Measurements from ENCODE around the gene YPEL1.

Gene YPEL1

DNA sequence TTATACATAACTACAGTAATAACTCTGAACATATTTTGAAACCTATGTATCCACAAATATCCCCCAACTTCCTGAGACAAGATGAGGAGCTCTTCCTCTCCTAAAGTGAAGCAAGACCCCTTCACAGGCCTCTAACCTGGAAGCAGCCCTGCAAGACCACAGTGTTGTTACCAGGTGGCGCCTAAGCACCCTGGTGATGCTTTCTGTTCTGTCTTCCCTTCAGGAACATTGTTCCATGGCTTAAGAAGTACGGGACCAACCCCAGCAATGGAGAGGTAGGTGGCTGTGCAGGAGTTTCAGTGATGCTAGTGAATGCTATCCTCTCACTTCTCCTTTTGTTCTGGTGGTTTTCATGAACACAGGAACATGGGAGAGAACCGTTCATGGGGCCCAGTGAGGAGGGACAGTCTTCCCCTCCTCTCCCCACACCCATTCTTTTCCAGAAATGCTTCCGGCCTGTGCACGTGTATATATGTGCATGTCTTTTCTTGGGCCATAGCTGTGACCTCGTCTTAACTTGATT lies 63.4 kb downstream of the YPEL1 start:
- Histone ChIP-seq H3F3A (ENCODE audit: insufficient read depth, low read length) (no peaks in the 10 kb centered on the region), H3K4me3 (ENCODE audit: low read depth, low read length, poor library complexity, severe bottlenecking) (no peak overlapping the region), H3K9me2 (ENCODE audit: low read depth, low read length) (no peaks in the 10 kb centered on the region), H3K9me3 (ENCODE audit: low read length) (no peaks in the 10 kb centered on the region), H3K9ac (ENCODE audit: low read length) (no peak overlapping the region), H3K27ac (ENCODE audit: low read depth, low read length, poor library complexity, severe bottlenecking) (no peak overlapping the region), H3K27me3 (ENCODE audit: insufficient read depth, low read length) (no peaks in the 10 kb centered on the region), H3K36me3 (ENCODE audit: insufficient read depth, low read length) (peaks cover 60% of the 10 kb centered on the region), H4K20me1 (ENCODE audit: insufficient read depth, low read length) (no peaks in the 10 kb centered on the region), H3K79me2 (ENCODE audit: insufficient read depth, low read length) (peaks cover 4% of the 10 kb centered on the region; the same call in 1 of the 2 replicates), H3K4me1 (ENCODE audit: insufficient read depth, low read length, severe bottlenecking) (peaks cover 22% of the 10 kb centered on the region), H2AFZ (ENCODE audit: low read length) (no peak overlapping the region), H3K4me2 (ENCODE audit: low read length) (no peak overlapping the region)
- no peak for TF ChIP-seq EZH2 (IDR thresholded peaks at IDR 0.05; ENCODE audit: borderline replicate concordance, low read length)
- TF ChIP-seq, protein P1, sequence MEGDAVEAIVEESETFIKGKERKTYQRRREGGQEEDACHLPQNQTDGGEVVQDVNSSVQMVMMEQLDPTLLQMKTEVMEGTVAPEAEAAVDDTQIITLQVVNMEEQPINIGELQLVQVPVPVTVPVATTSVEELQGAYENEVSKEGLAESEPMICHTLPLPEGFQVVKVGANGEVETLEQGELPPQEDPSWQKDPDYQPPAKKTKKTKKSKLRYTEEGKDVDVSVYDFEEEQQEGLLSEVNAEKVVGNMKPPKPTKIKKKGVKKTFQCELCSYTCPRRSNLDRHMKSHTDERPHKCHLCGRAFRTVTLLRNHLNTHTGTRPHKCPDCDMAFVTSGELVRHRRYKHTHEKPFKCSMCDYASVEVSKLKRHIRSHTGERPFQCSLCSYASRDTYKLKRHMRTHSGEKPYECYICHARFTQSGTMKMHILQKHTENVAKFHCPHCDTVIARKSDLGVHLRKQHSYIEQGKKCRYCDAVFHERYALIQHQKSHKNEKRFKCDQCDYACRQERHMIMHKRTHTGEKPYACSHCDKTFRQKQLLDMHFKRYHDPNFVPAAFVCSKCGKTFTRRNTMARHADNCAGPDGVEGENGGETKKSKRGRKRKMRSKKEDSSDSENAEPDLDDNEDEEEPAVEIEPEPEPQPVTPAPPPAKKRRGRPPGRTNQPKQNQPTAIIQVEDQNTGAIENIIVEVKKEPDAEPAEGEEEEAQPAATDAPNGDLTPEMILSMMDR (IDR thresholded peaks at IDR 0.05; ENCODE audit: low read length): no peak; the same call in 1 of the 2 replicates

DNA sequence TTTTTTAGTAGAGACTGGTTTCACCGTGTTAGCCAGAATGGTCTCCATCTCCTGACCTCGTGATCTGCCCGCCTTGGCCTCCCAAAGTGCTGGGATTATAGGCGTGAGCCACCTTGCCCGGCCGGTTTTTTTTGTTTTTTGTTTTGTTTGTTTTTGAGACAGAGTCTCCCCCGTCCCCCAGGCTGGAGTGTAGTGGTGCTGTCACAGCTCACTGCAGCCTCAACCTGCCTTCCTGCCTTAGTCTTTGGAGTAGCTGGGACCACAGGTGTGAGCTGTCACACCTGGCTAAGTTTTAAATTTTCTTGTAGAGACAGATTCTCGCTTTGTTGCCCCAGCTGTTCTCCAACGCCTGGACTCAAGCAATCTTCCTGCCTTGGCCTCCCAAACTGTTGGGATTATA lies 66.6 kb downstream of the YPEL1 start:
- no peaks in the 10 kb centered on the region for H4K20me1 ChIP-seq (ENCODE audit: insufficient read depth, low read length)
- H3K79me2 ChIP-seq (ENCODE audit: insufficient read depth, low read length): peaks cover 4% of the 10 kb centered on the region; the same call in 1 of the 2 replicates
- no peaks in the 10 kb centered on the region for H3K9me2 ChIP-seq (ENCODE audit: low read depth, low read length)
- peaks cover 38% of the 10 kb centered on the region for H3K36me3 ChIP-seq (ENCODE audit: insufficient read depth, low read length)
- no peaks in the 10 kb centered on the region for H3K27me3 ChIP-seq (ENCODE audit: insufficient read depth, low read length)
- no peak overlapping the region for H3K9ac ChIP-seq (ENCODE audit: low read length)
- no peak overlapping the region for H2AFZ ChIP-seq (ENCODE audit: low read length)
- no peaks in the 10 kb centered on the region for H3K9me3 ChIP-seq (ENCODE audit: low read length)
- H3K4me1 ChIP-seq (ENCODE audit: insufficient read depth, low read length, severe bottlenecking): peaks cover 35% of the 10 kb centered on the region
- no peaks in the 10 kb centered on the region for H3F3A ChIP-seq (ENCODE audit: insufficient read depth, low read length)
- TF ChIP-seq, protein P1 (IDR thresholded peaks at IDR 0.05; ENCODE audit: low read length): no peak
- no peak for TF ChIP-seq EZH2 (IDR thresholded peaks at IDR 0.05; ENCODE audit: borderline replicate concordance, low read length)
- peak overlapping the region; percentile 37 for H3K27ac ChIP-seq (ENCODE audit: low read depth, low read length, poor library complexity, severe bottlenecking)
- no peak overlapping the region for H3K4me3 ChIP-seq (ENCODE audit: low read depth, low read length, poor library complexity, severe bottlenecking)
- peak overlapping the region; percentile 44; the same call in 1 of the 2 replicates for H3K4me2 ChIP-seq (ENCODE audit: low read length)

DNA sequence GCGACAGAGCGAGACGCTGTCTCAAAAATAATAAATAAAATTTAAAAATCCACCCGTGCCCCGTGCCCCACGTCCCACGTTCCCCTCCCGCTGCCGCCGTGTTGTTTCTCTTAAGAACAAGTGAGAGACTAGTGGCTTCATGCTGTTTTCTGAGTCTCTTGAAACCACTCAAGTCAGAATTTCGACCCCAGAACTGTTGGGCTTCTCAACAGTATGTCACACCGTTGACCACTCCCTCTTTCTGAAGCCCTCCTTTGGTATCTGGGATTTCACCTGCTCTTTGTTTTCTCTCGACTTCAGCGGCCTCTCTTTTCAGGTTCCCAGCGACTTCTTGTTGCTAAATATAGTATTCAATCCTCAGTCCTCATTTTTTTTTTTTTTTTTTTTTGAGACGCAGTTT lies 68.8 kb downstream of the YPEL1 start:
- peaks cover 35% of the 10 kb centered on the region for H3K4me1 ChIP-seq (ENCODE audit: insufficient read depth, low read length, severe bottlenecking)
- no peak overlapping the region for H2AFZ ChIP-seq (ENCODE audit: low read length)
- no peaks in the 10 kb centered on the region for H3K9me2 ChIP-seq (ENCODE audit: low read depth, low read length)
- H3K4me3 ChIP-seq (ENCODE audit: low read depth, low read length, poor library complexity, severe bottlenecking): peak overlapping the region; percentile 79
- H3K9me3 ChIP-seq (ENCODE audit: low read length): no peaks in the 10 kb centered on the region
- no peaks in the 10 kb centered on the region for H4K20me1 ChIP-seq (ENCODE audit: insufficient read depth, low read length)
- H3K27ac ChIP-seq (ENCODE audit: low read depth, low read length, poor library complexity, severe bottlenecking): peak overlapping the region; percentile 83
- no peak for TF ChIP-seq EZH2 (IDR thresholded peaks at IDR 0.05; ENCODE audit: borderline replicate concordance, low read length)
- TF ChIP-seq, protein P1 (IDR thresholded peaks at IDR 0.05; ENCODE audit: low read length): no peak
- H3K36me3 ChIP-seq (ENCODE audit: insufficient read depth, low read length): peaks cover 17% of the 10 kb centered on the region; the same call in 1 of the 2 replicates
- H3K79me2 ChIP-seq (ENCODE audit: insufficient read depth, low read length): peaks cover 4% of the 10 kb centered on the region; the same call in 1 of the 2 replicates
- peak overlapping the region; percentile 75 for H3K9ac ChIP-seq (ENCODE audit: low read length)
- no peaks in the 10 kb centered on the region for H3F3A ChIP-seq (ENCODE audit: insufficient read depth, low read length)
- H3K4me2 ChIP-seq (ENCODE audit: low read length): peak overlapping the region; percentile 89
- no peaks in the 10 kb centered on the region; the same call in 1 of the 2 replicates for H3K27me3 ChIP-seq (ENCODE audit: insufficient read depth, low read length)

Measured in OCI-LY1 (cell line).